GM19463 (cell line): ENCODE measurements around the gene CCL20.
"Not testable (repeated sequence)": the region's sequence is repeated elsewhere in the genome, so short reads cannot be mapped to it uniquely, and the experiment has no call there.

Experiments used
- ATAC-seq: cut with Tn5 transposase; IDR thresholded peaks from one replicate; pipeline ENCODE4 v1.9.1; 2021; ENCODE audit warnings: mild to moderate bottlenecking, moderate library complexity; ENCODE audit not compliant: unreplicated experiment

The CCL20 gene, protein sequence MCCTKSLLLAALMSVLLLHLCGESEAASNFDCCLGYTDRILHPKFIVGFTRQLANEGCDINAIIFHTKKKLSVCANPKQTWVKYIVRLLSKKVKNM

GRCh38 chr2:227813562-227814353, at the start of gene CCL20:
TSS of gene CCL20 (plus strand) at chr2:227813842. CDS start at chr2:227813912, 70 bp downstream.
- no peak for ATAC-seq

DNA sequence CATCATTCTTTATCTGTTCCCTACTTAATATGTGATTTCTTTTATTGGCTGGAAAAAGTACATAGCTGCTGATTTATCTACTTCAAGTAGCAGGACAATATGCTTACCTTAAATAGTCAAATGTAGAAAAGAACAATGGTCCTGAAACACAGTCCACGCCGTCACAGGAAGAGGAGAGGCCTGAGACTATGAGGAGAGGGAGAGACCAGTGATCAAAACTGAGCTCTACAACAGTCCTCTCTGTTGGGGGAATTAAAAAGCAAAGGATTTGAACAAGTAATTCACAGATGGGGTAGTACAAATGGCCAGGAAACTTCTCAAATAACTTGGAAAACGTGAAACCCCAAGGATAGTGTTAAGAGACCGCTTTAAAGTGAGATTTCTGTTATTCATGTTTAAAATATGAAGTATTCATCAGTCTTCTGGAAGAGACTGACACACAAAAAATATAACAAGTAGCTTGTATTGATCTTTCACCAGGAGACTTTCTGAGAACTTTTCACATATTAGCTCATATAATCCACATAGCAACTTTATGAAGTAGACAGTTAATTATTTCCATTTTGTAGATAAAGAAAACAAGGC, 47.8 kb upstream of the CCL20 start:
- no peak for ATAC-seq

DNA sequence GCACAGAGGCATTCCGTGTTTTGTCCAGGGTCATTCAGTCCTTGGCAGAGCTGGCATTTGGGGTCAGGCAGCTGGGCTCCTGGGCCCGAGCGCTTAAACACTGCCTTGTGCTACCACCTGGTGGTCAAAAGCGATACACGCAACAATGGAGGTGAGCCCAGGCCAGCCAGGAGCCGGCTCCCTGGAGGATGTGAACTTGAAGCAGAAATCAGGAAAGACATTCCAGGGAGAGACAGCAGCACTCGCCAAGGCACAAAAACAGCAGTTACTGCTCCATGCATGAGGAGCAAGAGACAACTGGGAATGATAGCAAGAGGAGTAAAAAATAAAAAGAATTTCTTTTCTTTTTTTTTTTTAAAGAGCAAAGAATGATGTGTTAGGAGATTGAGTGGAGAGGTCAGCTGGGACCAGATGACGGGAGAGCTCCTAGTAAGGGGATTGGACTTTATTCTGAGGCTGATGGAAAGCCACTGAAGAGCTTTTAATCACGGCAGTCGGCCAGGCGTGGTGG, 47.2 kb upstream of the CCL20 start:
- ATAC-seq, result peak; percentile 99

DNA sequence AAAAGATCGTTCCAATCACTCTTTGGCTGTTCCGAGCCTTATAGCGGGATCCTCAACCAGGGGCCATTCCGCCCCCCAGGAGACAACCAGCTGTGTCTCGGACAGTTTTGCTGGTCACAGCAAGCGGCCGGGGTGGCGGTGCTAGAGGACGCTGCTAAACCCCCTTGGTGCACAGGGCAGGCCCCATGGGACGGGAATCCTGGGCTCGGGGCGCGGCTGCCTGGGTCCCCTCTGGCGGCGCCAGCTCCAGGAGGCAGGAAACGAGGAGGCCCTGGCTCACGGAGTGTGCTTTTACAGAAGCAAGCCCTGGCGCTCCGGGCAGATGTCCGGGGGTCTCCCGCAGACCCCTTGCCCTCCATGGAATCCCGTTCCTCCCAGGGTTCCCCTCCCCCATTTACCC, 45.8 kb upstream of the CCL20 start:
- no peak for ATAC-seq

DNA sequence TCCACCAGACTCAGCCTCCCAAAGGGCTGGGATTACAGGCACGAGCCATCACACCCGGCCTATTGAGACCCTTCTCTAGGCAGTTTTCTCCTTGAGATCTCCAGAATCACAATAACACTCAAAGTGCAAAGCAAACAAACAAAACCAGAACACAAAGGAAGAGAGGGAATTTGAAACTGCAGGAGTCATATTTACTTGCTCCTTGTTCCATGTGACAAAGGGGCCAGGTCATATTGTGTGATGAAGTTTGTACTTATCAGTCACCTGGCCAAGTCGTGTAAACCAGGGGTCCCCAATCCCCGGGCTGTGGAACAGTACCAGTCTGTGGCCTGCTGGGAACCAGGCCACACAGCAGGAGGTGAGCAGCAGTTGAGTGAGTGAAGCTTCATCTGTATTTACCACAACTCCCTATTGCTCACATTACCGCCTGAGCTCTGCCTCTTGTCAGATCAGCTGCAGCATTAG, 41.4 kb upstream of the CCL20 start:
- no peak for ATAC-seq

DNA sequence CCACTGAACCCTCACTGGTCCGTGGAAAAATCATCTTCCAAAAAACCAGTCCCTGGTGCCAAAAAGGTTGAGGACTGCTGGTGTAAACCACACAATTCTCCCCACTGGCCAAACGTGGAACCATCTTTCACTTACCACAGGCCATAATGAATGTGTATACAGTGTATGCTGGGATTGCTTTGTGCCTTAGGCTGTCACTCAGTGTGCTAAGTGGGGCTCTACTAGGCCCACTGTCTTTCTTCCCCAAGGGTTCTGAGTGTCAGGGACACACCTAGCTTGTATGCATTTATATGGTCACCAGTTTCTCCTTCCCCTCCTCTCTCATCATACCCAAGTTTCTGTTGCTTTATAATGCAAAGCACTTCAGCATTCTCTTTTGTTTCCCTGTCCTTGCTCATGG, 40.7 kb upstream of the CCL20 start:
- ATAC-seq, result no peak

GRCh38 chr2:227774011-227774624, 39.5 kb upstream of the CCL20 start:
- ATAC-seq, result no peak

DNA sequence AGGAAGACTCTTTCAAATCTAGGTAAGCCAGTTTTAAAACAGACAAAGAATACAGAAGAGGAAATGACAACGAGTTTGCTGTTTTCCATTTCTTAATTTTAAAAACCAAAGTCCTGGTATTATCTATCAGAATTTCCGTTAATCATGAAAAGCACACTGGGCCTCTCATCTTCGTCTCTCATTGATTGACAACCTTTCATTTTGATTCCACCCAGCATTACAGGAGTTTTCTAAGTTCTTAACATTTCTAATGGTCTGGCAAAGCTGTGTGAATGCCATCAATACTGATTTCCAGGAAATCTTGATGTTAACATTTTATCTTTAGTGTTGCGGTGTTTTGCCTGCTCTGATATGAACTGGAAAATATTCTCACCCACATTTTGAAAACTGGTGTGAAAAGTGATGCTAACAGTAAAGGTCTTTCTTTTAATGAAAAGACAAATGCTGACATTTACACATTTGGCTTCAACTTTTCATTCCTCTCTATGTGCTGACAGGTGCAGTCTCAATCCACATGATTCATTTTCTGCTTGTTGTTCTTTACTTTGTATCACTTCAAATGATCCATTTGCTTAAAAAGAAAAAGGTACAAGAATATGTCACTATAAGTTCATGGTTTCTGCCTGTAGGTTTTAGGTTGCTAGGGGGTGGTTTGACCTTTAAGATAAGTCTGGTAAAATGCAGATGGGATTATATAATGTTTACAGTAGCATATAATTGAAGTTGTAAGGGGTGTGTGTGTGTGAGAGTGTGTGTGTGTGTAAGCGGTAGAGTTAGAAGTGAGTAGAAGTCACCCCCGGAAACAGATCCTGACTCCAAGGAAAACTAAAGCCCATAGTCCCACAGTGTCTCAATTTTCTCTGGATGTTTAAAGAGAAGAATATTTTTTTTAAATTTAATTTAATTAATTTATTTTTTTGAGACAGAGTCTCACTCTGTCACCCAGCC, 38.5 kb upstream of the CCL20 start:
- no peak for ATAC-seq

DNA sequence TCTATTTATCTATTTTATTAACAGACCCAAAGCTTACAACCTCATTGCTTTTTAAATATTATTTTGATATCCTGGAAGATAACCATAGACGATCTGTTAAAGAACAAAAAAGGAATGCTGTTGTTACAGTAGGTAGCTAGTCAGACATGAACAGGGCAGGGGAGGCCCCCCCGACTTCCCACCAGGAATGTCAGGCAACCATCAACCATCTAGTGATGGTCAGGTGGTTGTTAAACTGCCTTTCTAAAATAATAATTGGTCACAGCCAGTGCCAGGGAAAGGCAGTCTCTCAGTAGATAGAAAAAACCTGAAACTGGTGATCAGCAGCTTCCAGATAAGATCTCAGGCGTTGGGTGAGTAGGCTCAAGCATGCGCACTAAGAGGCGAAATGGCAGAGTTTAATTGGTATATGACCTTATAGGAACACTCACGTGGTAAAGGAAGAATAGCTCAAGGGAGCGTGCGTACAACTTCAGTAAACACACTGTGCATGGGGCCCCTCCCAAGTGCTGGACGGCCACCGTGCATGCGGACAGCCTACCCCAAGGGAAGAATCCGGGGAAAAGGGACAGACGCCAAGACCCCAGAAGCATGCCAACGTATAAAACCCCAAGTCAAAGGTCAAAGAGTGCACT, 32.5 kb upstream of the CCL20 start:
- no peak for ATAC-seq

GRCh38 chr2:227781841-227782240, 31.8 kb upstream of the CCL20 start:
- ATAC-seq, result no peak

DNA sequence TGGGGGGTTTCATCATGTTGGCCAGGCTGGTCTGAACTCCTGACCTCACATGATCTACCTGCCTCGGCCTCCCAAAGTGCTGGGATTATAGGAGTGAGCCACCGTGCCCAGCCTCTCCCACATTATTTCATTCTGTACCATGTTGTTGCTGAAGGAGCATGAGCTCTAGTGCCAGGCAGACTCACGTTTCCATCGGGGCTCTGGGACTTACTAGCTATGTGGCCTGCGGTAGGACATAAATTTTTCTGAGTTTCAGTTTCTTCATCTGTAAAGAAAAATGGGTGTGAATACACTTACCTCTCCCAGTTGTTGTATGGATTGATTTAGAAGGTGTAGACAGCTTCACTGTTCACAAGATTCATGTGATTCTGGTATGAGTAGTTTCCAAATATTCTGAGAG, 30.8 kb upstream of the CCL20 start:
- peak; percentile 2 for ATAC-seq

DNA sequence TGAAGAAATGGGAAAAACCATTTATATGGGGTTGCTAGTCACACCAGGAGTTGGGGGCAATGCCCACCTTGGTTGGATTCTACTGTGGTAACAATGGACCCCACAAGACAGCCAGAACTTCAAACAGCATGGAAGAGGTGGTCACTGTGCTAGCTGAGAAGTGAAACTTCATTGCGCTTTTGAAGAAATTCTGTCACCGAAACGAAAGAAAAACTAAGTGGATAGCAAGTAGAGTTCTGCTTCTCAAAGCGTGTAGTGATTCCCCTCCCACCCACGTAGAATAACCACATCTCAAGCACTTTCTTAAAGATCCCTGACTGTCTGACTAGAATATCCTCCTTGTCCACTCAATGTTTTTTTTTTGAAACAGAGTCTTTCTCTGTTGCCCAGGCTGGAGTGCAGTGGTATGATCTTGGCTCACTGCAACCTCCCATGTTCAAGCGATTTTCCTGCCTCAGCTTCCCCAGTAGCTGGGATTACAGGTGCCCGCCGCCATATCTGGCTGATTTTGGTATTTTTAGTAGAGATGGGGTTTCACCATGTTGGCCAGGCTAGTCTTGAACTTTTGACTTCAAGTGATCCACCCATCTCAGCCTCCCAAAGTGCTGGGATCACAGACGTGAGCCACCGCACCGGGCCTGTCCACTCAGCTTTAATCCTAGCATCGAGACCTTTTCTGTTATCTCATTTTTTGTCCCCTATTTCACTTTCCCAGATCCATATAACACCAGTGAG, 30.1 kb upstream of the CCL20 start:
- peak; percentile 98 for ATAC-seq

- ATAC-seq, result no peak
Measured at GRCh38 chr2:227785293-227785692, 28.3 kb upstream of the CCL20 start.

- no peak for ATAC-seq
Measured at GRCh38 chr2:227788561-227789018, 25.1 kb upstream of the CCL20 start.

DNA sequence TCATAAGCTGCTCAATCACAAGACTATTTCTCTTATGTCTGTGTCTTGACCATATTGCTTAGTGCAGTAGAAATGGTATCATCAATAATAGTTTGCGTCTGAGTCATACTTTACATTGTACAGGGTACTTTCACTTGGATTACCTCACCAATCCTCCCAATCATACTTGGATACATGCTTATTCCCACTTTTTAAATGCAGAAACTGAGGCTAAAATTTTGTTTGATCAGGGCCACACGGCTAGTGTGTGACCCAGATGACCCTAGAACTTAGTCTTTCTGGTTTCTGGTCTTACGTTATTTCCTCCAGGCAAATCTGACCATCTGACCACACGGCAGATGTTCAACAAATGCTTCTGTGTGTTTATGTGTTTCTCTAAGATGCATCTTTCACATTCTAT, 23.8 kb upstream of the CCL20 start:
- no peak for ATAC-seq

DNA sequence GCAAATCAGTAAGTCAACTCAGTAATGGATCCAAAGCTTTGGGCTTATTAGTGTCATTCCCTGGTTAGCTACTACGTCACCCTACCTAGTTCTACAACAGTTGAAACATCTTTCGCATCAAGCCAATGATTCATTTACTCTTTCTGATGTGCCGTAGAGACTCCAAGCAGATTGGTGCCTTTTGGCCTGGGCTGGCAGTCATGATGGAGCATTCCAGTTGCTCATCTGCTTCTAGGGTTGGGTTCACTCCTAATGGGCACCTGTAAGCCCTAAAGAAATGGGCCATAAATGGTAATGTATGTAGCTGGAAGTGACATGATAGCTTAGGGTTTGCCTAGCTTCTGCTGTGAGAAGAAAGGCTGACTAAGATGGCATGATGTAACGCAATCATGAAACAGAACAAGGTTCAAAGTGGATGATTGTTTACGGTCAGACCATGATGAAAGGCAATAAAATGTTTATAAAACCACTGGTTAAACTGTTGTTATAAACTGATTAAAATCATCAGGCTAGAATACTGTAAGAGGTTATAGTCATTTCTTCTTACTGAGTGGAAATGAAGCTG, 20.4 kb upstream of the CCL20 start:
- no peak for ATAC-seq

GRCh38 chr2:227796045-227796711, 17.5 kb upstream of the CCL20 start:
- no peak for ATAC-seq

GRCh38 chr2:227796768-227797167, 16.9 kb upstream of the CCL20 start:
- not testable (repeated sequence) for ATAC-seq
